ENCODE results near the gene MATR3. TPM values are rescaled to one million over a fixed set of nuclear protein-coding genes. Genes with fewer than 3 reads are reported as not detected.
A peak's percentile ranks its signal among the peaks of the same experiment; 100 is the strongest.

The MATR3 gene
- total and polyA plus RNA-seq, 10 of the 15 experiments (the other 5 are each of a cell fraction or from before 2014, with no cell fraction given), result 134 to 401 (median 221) TPM

- TF ChIP-seq, protein P1, sequence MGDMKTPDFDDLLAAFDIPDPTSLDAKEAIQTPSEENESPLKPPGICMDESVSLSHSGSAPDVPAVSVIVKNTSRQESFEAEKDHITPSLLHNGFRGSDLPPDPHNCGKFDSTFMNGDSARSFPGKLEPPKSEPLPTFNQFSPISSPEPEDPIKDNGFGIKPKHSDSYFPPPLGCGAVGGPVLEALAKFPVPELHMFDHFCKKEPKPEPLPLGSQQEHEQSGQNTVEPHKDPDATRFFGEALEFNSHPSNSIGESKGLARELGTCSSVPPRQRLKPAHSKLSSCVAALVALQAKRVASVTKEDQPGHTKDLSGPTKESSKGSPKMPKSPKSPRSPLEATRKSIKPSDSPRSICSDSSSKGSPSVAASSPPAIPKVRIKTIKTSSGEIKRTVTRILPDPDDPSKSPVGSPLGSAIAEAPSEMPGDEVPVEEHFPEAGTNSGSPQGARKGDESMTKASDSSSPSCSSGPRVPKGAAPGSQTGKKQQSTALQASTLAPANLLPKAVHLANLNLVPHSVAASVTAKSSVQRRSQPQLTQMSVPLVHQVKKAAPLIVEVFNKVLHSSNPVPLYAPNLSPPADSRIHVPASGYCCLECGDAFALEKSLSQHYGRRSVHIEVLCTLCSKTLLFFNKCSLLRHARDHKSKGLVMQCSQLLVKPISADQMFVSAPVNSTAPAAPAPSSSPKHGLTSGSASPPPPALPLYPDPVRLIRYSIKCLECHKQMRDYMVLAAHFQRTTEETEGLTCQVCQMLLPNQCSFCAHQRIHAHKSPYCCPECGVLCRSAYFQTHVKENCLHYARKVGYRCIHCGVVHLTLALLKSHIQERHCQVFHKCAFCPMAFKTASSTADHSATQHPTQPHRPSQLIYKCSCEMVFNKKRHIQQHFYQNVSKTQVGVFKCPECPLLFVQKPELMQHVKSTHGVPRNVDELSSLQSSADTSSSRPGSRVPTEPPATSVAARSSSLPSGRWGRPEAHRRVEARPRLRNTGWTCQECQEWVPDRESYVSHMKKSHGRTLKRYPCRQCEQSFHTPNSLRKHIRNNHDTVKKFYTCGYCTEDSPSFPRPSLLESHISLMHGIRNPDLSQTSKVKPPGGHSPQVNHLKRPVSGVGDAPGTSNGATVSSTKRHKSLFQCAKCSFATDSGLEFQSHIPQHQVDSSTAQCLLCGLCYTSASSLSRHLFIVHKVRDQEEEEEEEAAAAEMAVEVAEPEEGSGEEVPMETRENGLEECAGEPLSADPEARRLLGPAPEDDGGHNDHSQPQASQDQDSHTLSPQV (IDR thresholded peaks at IDR 0.05), result no peak
- TF ChIP-seq KDM1A (IDR thresholded peaks at IDR 0.05; ENCODE audit: borderline replicate concordance) (no peak), HCFC1 (IDR thresholded peaks at IDR 0.05; ENCODE audit: low read length) (peak; percentile 29; the same call in 1 of the 2 replicates), SIX5 (IDR thresholded peaks at IDR 0.05; ENCODE audit: low read depth, low read length, severe bottlenecking) (no peak), IKZF2 (IDR thresholded peaks at IDR 0.05) (peak in 1 of 2 experiments; percentile 4; a peak in 1 of 4 replicates), CBX5 (IDR thresholded peaks at IDR 0.05; ENCODE audit: low read depth) (0 out of 2 replicates have a peak, but pooled peaks have one; percentile 7), E4F1 (IDR thresholded peaks at IDR 0.05; ENCODE audit: borderline replicate concordance, partially characterized antibody) (no peak), PAX5 (IDR thresholded peaks at IDR 0.05; ENCODE audit: borderline replicate concordance, low read depth, low read length) (peak; percentile 64; the same call in 1 of the 2 replicates), ATF2 (IDR thresholded peaks at IDR 0.05; ENCODE audit: low read length) (no peak), KAT2A (conservative IDR thresholded peaks at IDR 0.05; ENCODE audit: control insufficient read depth, low read depth, low read length) (no peak), ZZZ3 (IDR thresholded peaks at IDR 0.05; ENCODE audit: control insufficient read depth, insufficient read length, low read depth) (no peak), SMARCA5 (IDR thresholded peaks at IDR 0.05) (no peak), CBFB (IDR thresholded peaks at IDR 0.05; ENCODE audit: low read depth) (peak; percentile 98)
- TF ChIP-seq, protein P2, sequence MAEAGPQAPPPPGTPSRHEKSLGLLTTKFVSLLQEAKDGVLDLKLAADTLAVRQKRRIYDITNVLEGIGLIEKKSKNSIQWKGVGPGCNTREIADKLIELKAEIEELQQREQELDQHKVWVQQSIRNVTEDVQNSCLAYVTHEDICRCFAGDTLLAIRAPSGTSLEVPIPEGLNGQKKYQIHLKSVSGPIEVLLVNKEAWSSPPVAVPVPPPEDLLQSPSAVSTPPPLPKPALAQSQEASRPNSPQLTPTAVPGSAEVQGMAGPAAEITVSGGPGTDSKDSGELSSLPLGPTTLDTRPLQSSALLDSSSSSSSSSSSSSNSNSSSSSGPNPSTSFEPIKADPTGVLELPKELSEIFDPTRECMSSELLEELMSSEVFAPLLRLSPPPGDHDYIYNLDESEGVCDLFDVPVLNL (IDR thresholded peaks at IDR 0.05; ENCODE audit: low read depth, low read length), result peak; percentile 72
- TF ChIP-seq, protein P3, sequence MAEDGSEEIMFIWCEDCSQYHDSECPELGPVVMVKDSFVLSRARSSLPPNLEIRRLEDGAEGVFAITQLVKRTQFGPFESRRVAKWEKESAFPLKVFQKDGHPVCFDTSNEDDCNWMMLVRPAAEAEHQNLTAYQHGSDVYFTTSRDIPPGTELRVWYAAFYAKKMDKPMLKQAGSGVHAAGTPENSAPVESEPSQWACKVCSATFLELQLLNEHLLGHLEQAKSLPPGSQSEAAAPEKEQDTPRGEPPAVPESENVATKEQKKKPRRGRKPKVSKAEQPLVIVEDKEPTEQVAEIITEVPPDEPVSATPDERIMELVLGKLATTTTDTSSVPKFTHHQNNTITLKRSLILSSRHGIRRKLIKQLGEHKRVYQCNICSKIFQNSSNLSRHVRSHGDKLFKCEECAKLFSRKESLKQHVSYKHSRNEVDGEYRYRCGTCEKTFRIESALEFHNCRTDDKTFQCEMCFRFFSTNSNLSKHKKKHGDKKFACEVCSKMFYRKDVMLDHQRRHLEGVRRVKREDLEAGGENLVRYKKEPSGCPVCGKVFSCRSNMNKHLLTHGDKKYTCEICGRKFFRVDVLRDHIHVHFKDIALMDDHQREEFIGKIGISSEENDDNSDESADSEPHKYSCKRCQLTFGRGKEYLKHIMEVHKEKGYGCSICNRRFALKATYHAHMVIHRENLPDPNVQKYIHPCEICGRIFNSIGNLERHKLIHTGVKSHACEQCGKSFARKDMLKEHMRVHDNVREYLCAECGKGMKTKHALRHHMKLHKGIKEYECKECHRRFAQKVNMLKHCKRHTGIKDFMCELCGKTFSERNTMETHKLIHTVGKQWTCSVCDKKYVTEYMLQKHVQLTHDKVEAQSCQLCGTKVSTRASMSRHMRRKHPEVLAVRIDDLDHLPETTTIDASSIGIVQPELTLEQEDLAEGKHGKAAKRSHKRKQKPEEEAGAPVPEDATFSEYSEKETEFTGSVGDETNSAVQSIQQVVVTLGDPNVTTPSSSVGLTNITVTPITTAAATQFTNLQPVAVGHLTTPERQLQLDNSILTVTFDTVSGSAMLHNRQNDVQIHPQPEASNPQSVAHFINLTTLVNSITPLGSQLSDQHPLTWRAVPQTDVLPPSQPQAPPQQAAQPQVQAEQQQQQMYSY (CRISPR knock-in tag; IDR thresholded peaks at IDR 0.05), result no peak
Measured at GRCh38 chr5:139293507-139294373, at the start of gene MATR3 (continued).
